Psoas muscle (tissue), 8 donors: ENCODE results near the gene ZNF232. TPM values are rescaled to one million over a fixed set of nuclear protein-coding genes. Genes with fewer than 3 reads are reported as not detected.
A peak's percentile ranks its signal among the peaks of the same experiment; 100 is the strongest.
"Not testable (repeated sequence)": the region's sequence is repeated elsewhere in the genome, so short reads cannot be mapped to it uniquely, and the experiment has no call there.

ENCODE experiments used
- ATAC-seq, 4 donors: fragments of 200-7000 bp; cut with Tn5 transposase; one replicate each; pipeline ENCODE4 v1.9.1; 2020; ENCODE audit warnings: moderate library complexity in 3 of 4, mild to moderate bottlenecking in 2 of 4
- DNase-seq, 2 donors: peaks; one replicate each; pipeline ENCODE4 v3.0.0-alpha.2; 2020
- H3K27ac ChIP-seq: fragments of 200-600 bp; one replicate; pipeline ENCODE4 v1.8.0; 2022
- H3K27me3 ChIP-seq, 3 donors: fragments of 200-600 bp in 1 of 3; one replicate each; pipeline versions ENCODE4 v1.6.1 to v1.8.0; 2013 to 2022; ENCODE audit warnings: low read length in 2 of 3, mild to moderate bottlenecking in 2 of 3, moderate library complexity in 1 of 3; ENCODE audit not compliant: insufficient read depth in 3 of 3
- H3K36me3 ChIP-seq, 2 donors: fragments of 200-600 bp in 1 of 2; one replicate each; pipeline versions ENCODE4 v1.6.1 to v1.8.0; 2013 to 2022; ENCODE audit warnings: low read depth in 1 of 2, mild to moderate bottlenecking in 1 of 2, moderate library complexity in 1 of 2; ENCODE audit not compliant: insufficient read depth in 1 of 2
- H3K4me1 ChIP-seq: fragments of 200-600 bp; one replicate; pipeline ENCODE4 v1.8.0; 2022
- H3K4me3 ChIP-seq: fragments of 200-600 bp; one replicate; pipeline ENCODE4 v1.8.0; 2022; ENCODE audit warnings: mild to moderate bottlenecking
- H3K9me3 ChIP-seq: fragments of 200-600 bp; one replicate; pipeline ENCODE4 v1.8.0; 2022
- WGBS, 3 donors: extraction: QIAGEN DNeasy Blood & Tissue Kit; methylation state at CpG; one replicate each; pipeline versions ENCODE4 v1.1.6 to v1.1.7; 2013; 5-methylcytosine and 5-hydroxymethylcytosine counted together
- intact Hi-C, 2 donors: fragments of 100-400 bp; cut with DNase I; formaldehyde crosslinking; loops; one replicate each; pipeline versions ENCODE4 v1.11.0 to v1.14.2; 2022
- polyA plus RNA-seq, 3 donors: library from polyadenylated mRNA; stranded (reverse); fragments of 200-250 nt; gene quantifications; one replicate each; pipeline ENCODE4 v1.2.3, GENCODE V29; 2013
- total RNA-seq, 4 donors: library from RNA; stranded (reverse); fragmentation: NEBNext Ultra II Directional in 2 of 4; extraction: Animal tissue kit (Norgen Biotek cat#: 25700) in 2 of 4; gene quantifications; one replicate each; pipeline versions ENCODE4 v1.2.1 to v1.2.4, GENCODE V29; 2021 to 2023
- TF ChIP-seq, protein P1 (sequence below): fragments of 200-600 bp; IDR thresholded peaks from one replicate; pipeline ENCODE4 v1.8.0; 2022; ENCODE audit warnings: antibody characterized with exemption
- donor health status: healthy with polysubstance abuse.
- donor health status: DM: no; HTN: no; CAD: no; lungs with moderate emphysema.
- donor health status: Bipolar disorder and iron deficiency.
- donor health status: healthy.
- donor health status: DM: yes; HTN: yes; CAD: no.
- donor health status: DM: no; HTN: no; CAD: no.
- donor health status: DM: no; HTN: no; CAD: no.
- donor health status: DM: yes; HTN: yes; CAD: no.

ZNF232 gene
- total and polyA plus RNA-seq, 7 donors, result 5.8 to 19.3 (median 8.0) TPM

DNA sequence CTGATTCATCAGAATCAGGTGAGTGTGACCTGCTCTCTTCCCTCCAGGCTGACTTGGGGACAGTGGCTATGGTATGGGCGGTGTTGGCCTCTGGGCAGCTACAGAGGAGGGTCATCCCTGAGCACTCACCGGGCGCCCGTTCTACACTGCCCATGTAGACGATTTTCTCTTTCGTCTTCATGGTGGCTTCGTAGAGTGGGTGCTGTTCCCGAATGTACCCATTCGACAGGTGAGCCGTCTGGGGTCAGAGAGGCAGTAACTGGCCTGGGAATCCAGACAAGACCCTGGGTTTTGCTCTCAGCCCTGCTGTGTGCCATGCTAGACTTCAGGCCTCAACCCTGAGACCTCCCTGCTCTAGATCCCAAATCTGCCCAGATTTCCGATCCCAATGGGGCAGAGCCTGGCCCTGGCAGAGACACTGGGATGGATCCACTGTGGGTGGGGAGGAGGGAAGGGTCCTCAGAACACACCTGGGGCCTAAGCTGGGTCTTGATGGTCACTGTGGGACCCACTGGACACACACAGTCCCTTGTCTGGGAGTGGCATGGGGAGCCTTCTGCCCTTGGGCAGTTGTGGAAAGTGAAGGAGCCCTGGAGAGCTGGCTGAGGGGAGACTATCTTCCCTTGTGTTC lies 17.3 kb upstream of the ZNF232 start:
- H3K4me3 ChIP-seq, result no peak overlapping the region
- peaks cover 0 to 13% of the 10 kb centered on the region in 2 donors for H3K36me3 ChIP-seq
- intact Hi-C loops, result no loop called here
- no peak for ATAC-seq
- TF ChIP-seq, protein P1, sequence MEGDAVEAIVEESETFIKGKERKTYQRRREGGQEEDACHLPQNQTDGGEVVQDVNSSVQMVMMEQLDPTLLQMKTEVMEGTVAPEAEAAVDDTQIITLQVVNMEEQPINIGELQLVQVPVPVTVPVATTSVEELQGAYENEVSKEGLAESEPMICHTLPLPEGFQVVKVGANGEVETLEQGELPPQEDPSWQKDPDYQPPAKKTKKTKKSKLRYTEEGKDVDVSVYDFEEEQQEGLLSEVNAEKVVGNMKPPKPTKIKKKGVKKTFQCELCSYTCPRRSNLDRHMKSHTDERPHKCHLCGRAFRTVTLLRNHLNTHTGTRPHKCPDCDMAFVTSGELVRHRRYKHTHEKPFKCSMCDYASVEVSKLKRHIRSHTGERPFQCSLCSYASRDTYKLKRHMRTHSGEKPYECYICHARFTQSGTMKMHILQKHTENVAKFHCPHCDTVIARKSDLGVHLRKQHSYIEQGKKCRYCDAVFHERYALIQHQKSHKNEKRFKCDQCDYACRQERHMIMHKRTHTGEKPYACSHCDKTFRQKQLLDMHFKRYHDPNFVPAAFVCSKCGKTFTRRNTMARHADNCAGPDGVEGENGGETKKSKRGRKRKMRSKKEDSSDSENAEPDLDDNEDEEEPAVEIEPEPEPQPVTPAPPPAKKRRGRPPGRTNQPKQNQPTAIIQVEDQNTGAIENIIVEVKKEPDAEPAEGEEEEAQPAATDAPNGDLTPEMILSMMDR, result no peak
- no peaks in the 10 kb centered on the region for H3K9me3 ChIP-seq
- H3K4me1 ChIP-seq, result no peaks in the 10 kb centered on the region
- no peaks in the 10 kb centered on the region for H3K27me3 ChIP-seq
- H3K27ac ChIP-seq, result no peak overlapping the region
- DNase-seq, result no peak
- WGBS, 3 donors, result 88 to 90% (median 90%) methylated on average over 11 of the region's 11 CpGs

DNA sequence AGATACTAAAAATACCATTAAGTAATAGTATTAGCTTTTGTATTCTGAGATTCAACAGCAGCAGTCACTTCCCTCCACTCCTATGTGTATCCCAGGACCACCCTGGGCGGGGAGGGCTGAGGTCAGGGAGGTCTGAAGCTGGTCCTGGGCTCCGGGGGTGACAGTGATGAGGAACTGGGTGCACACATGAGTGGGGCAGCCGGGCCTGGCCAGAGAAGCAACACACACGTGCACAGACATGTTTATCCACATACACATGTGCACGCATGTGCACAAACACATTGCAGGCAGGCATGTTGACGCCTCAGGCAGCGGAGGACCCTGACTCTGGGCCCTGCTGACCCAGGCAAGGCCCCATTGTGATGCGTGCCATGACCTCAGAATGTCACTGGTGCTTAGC lies 16.7 kb upstream of the ZNF232 start:
- H3K27ac ChIP-seq, ATAC-seq, H3K9me3 ChIP-seq, H3K27me3 ChIP-seq, H3K4me3 ChIP-seq, H3K4me1 ChIP-seq, H3K36me3 ChIP-seq, DNase-seq, intact Hi-C loops: not testable (repeated sequence)
- WGBS, 3 donors, result 80 to 90% (median 86%) methylated on average over 8 of the region's 8 CpGs

DNA sequence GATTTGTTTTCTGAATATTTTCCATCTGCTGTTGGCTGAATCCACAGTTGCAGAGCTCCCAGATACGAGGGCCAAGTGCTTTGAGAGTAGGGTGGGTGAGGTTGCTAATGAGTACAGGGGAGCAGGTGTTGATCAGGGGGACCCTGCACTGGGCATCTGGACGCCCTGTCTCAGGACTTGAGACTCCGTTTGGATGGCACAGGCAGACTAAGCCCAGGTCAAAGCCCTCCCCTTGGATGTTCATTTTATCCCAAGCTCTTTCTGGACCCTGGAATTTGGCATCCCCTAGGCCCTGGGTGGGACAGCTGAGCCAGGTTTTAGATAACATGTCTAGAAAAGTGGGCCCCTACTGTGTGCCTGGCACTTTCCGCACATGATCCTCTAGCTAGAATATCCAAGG lies 16.2 kb upstream of the ZNF232 start:
- no peak overlapping the region for H3K4me3 ChIP-seq
- H3K9me3 ChIP-seq, result no peaks in the 10 kb centered on the region
- intact Hi-C loops, result no loop called here
- TF ChIP-seq, protein P1, result no peak
- H3K4me1 ChIP-seq, result no peaks in the 10 kb centered on the region
- ATAC-seq, result no peak
- H3K27me3 ChIP-seq, result no peaks in the 10 kb centered on the region
- DNase-seq, result no peak
- H3K27ac ChIP-seq, result no peak overlapping the region
- peaks cover 0 to 5% of the 10 kb centered on the region in 2 donors for H3K36me3 ChIP-seq
- WGBS, 3 donors, result 75 to 84% (median 76%) methylated on average over 4 of the region's 4 CpGs

DNA sequence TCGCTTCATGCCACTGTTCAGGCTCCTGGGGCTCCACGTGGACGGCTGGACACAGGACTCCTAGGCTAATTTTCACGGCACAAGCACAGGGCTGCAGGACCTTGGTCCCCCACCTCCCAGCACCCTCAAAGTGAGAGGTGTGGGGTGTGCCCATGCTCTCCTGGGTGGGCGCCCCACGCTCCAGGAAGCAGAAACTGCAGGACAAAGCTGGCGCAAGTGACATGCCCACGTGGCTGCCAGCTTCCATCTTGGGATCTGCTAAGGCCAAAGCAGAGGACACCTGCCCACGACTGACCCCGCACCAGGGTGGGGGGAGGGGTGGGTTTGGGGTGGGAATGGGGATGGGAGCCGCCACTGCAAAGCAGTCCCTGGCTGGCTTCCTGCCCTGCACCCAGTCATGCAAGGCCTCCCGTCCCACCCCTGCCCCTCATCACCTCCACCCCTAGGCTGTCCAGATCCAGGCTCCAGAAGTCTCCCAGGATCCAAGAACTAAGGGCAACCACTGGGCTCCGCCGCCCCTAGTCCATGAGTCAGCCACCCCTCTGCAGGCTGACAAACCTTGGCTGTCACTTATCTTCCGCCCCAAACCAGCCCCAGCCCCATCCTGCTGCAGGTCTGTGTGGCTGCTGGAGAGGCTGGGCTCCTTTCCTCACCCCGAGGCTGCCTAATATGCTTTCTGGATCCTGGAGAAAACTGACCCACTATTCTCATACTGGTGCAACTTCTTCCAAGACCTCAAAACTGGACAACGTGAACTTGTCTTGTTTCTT lies 15.2 kb upstream of the ZNF232 start:
- Histone ChIP-seq H3K36me3 (peaks cover 0 to 4% of the 10 kb centered on the region in 2 donors), H3K4me1 (no peaks in the 10 kb centered on the region), H3K9me3 (no peaks in the 10 kb centered on the region), H3K4me3 (no peak overlapping the region), H3K27me3 (no peaks in the 10 kb centered on the region), H3K27ac (no peak overlapping the region)
- WGBS, 3 donors, result 81 to 84% (median 83%) methylated on average over 15 to 17 of the region's 17 CpGs
- no peak for ATAC-seq
- TF ChIP-seq, protein P1, result no peak
- intact Hi-C loops, result no loop called here
- DNase-seq, result no peak

DNA sequence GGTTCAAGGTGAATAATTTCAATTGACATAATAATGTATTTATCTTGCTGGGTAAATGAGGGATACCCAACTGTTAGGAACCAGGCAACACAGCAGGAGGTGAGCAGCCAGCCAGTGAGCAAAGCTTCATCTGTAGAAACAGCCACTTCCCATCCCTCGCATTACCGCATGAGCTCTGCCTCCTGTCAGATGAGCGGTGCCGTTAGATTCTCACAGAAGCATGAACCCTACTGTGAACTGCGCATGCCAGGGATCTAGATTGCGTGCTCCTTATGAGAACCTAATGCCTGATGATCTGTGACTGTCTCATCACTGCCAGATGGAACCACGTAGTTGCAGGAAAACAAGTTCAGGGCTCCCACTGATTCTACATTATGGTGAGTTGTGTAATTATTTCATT lies 13.2 kb upstream of the ZNF232 start:
- intact Hi-C loops, H3K27me3 ChIP-seq: not testable (repeated sequence)
- 80 to 85% (median 81%) methylated on average over 7 of the region's 7 CpGs for WGBS, 3 donors

DNA sequence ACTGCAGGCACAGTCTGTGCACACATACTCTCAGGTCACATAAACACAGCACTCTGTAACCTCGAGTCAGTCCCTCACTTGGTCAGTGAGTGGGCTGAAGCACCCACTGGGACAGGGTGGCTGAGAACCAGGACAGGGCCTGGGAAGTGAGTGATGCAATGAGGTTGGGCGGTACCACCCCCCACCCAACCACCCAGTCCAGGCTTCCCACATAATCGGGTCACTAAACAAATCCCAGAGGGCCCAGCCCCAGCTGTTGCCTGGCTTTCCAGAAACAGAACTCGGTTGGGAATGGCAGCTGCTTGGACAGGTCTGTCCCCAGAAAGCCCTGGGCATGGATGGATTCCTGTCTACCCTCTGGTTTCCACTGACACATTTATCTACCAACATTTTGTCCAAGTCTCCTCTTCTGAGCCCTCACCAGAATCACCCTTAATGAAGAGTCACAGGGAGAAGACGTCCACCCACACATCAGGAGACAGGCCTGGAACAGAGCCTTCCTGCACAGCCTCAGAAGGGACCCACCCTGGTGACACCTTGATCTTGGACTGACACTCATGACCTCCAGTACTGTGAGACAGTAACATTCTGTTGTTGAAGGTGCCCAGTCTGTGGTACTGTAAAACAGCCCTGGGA lies 12.6 kb upstream of the ZNF232 start:
- Histone ChIP-seq H3K4me1 (peaks cover 14% of the 10 kb centered on the region), H3K27ac (peak overlapping the region; percentile 95)
- DNase-seq, H3K27me3 ChIP-seq, H3K36me3 ChIP-seq, intact Hi-C loops, H3K4me3 ChIP-seq, H3K9me3 ChIP-seq: not testable (repeated sequence)
- WGBS, 3 donors, result 35 to 46% (median 38%) methylated on average over 5 of the region's 5 CpGs
- ATAC-seq, result peak in 2 of 4 donors; percentile 7 to 15

More for the DNA sequence above, 13.2 kb upstream of the ZNF232 start:
- not testable (repeated sequence) for ATAC-seq, H3K36me3 ChIP-seq, H3K27ac ChIP-seq, H3K4me1 ChIP-seq, DNase-seq, H3K9me3 ChIP-seq, H3K4me3 ChIP-seq
